Amniotic epithelial cell (primary cell): ENCODE results near the gene CHST3.
"Not testable (repeated sequence)": the region's sequence is repeated elsewhere in the genome, so short reads cannot be mapped to it uniquely, and the experiment has no call there.

ENCODE experiments used
- DNase-seq: peaks from one replicate; pipeline ENCODE4 v3.0.0-alpha.2; 2010; ENCODE audit warnings: low read depth

The CHST3 gene

GRCh38 chr10:71950683-71951082 lies 13.5 kb upstream of the CHST3 start:
- no peak for DNase-seq

GRCh38 chr10:71952745-71953144 lies 11.4 kb upstream of the CHST3 start:
- no peak for DNase-seq

GRCh38 chr10:71957546-71958275 lies 6.5 kb upstream of the CHST3 start:
- no peak for DNase-seq

- no peak for DNase-seq
Measured at GRCh38 chr10:71959526-71959925, 4.7 kb upstream of the CHST3 start.

- DNase-seq: no peak
Measured at GRCh38 chr10:71961831-71962230, 2.4 kb upstream of the CHST3 start.

GRCh38 chr10:71962901-71963300 lies 1.3 kb upstream of the CHST3 start:
- no peak for DNase-seq

GRCh38 chr10:71963351-71964097 lies 671 bp upstream of the CHST3 start:
- DNase-seq: no peak

- peak; percentile 77 for DNase-seq
Measured at GRCh38 chr10:71964743-71965515, 734 bp downstream of the CHST3 start.

GRCh38 chr10:71965623-71966022 lies 1.4 kb downstream of the CHST3 start:
- DNase-seq: no peak

GRCh38 chr10:71966046-71967004 lies 2.1 kb downstream of the CHST3 start:
- DNase-seq: no peak

GRCh38 chr10:71967958-71968357 lies 3.8 kb downstream of the CHST3 start:
- DNase-seq: not testable (repeated sequence)

GRCh38 chr10:71968553-71969474 lies 4.6 kb downstream of the CHST3 start:
- peak; percentile 24 for DNase-seq

GRCh38 chr10:71969929-71970328 lies 5.7 kb downstream of the CHST3 start:
- DNase-seq: no peak

- no peak for DNase-seq
Measured at GRCh38 chr10:71970331-71970730, 6.1 kb downstream of the CHST3 start.

GRCh38 chr10:71970869-71971268 lies 6.7 kb downstream of the CHST3 start:
- no peak for DNase-seq

GRCh38 chr10:71971311-71971731 lies 7.1 kb downstream of the CHST3 start:
- DNase-seq: no peak

GRCh38 chr10:71971769-71972555 lies 7.8 kb downstream of the CHST3 start:
- DNase-seq: no peak

GRCh38 chr10:71972746-71973695 lies 8.8 kb downstream of the CHST3 start:
- DNase-seq: no peak
